ENCODE data around the gene THBD. TPM values are rescaled to one million over a fixed set of nuclear protein-coding genes. Genes with fewer than 3 reads are reported as not detected.

Gene THBD
- total RNA-seq, 4 donors from 2014 or later, result 17.8 to 38.2 (median 26.8) TPM

GRCh38 chr20:23039136-23039875, 10.2 kb downstream of the THBD start:
- TF ChIP-seq CTCF (IDR thresholded peaks at IDR 0.05; ENCODE audit: low read depth), result no peak

GRCh38 chr20:23037017-23037481, 12.4 kb downstream of the THBD start:
- TF ChIP-seq CTCF (IDR thresholded peaks at IDR 0.05; ENCODE audit: low read depth), result no peak

GRCh38 chr20:23036371-23036770, 13.1 kb downstream of the THBD start:
- no peak for TF ChIP-seq CTCF (IDR thresholded peaks at IDR 0.05; ENCODE audit: low read depth)

- TF ChIP-seq CTCF (IDR thresholded peaks at IDR 0.05; ENCODE audit: low read depth), result no peak
Measured at GRCh38 chr20:23035731-23036130, 13.7 kb downstream of the THBD start.

- TF ChIP-seq CTCF (IDR thresholded peaks at IDR 0.05; ENCODE audit: low read depth), result no peak
Measured at GRCh38 chr20:23034721-23035671, 14.5 kb downstream of the THBD start, which contains the start of gene SSTR4. SSTR4 (plus strand) TSS chr20:23035312; CDS start chr20:23035484, 172 bp downstream.

- no peak for TF ChIP-seq CTCF (IDR thresholded peaks at IDR 0.05; ENCODE audit: low read depth)
Measured at GRCh38 chr20:23033918-23034317, 15.6 kb downstream of the THBD start.

GRCh38 chr20:23032750-23033078, 16.8 kb downstream of the THBD start:
- TF ChIP-seq CTCF (IDR thresholded peaks at IDR 0.05; ENCODE audit: low read depth), result no peak
